Tibial nerve (tissue), 4 donors: ENCODE results near the gene NNMT. TPM values are rescaled to one million over a fixed set of nuclear protein-coding genes. Genes with fewer than 3 reads are reported as not detected.
A peak's percentile ranks its signal among the peaks of the same experiment; 100 is the strongest.

ENCODE experiments used
- DNase-seq, 2 donors: peaks; one replicate each; pipeline ENCODE4 v3.0.0-alpha.2; 2019; ENCODE audit warnings: low spot score in 2 of 2
- H3K27ac ChIP-seq, 4 donors: fragments of 200-600 bp; sonication (generic) in 3 of 4; one replicate each; pipeline ENCODE4 v1.5.1; 2017 to 2019; ENCODE audit warnings: mild to moderate bottlenecking in 1 of 4
- H3K27me3 ChIP-seq, 2 donors: fragments of 200-600 bp; sonication (generic) in 1 of 2; one replicate each; pipeline versions ENCODE4 v1.5.1 to v1.6.0; 2017 to 2019
- H3K36me3 ChIP-seq, 3 donors: fragments of 200-600 bp; sonication (generic); one replicate each; pipeline ENCODE4 v1.5.1; 2018 to 2019
- H3K4me1 ChIP-seq, 4 donors: fragments of 200-600 bp; sonication (generic) in 3 of 4; one replicate each; pipeline ENCODE4 v1.5.1; 2017 to 2019
- H3K4me3 ChIP-seq, 4 donors: fragments of 200-600 bp; sonication (generic) in 3 of 4; one replicate each; pipeline ENCODE4 v1.5.1; 2017 to 2019; ENCODE audit warnings: mild to moderate bottlenecking in 1 of 4, moderate library complexity in 1 of 4
- H3K9me3 ChIP-seq, 4 donors: fragments of 200-600 bp; sonication (generic) in 3 of 4; one replicate each; pipeline ENCODE4 v1.5.1; 2017 to 2019
- EP300 ChIP-seq, 2 donors: sonication (generic); formaldehyde crosslinking; IDR thresholded peaks; one replicate each; pipeline ENCODE4 v1.6.1; 2017; ENCODE audit warnings: antibody characterized with exemption in 2 of 2, mild to moderate bottlenecking in 1 of 2
- POLR2A ChIP-seq, 2 donors: fragments of 450-650 bp; IDR thresholded peaks; one replicate each; pipeline ENCODE4 v1.6.1; 2017; ENCODE audit warnings: antibody characterized with exemption in 2 of 2, mild to moderate bottlenecking in 2 of 2, moderate library complexity in 2 of 2
- WGBS, 2 donors: methylation state at CpG; one replicate each; pipeline ENCODE4 v1.1.5; 2018; 5-methylcytosine and 5-hydroxymethylcytosine counted together
- total RNA-seq, 4 donors: library from RNA; depleted of rRNA; stranded (reverse); fragments of >200 nt; gene quantifications; one replicate each; pipeline ENCODE4 v1.1.0, GENCODE V29; 2016
- TF ChIP-seq, protein P1 (sequence below), 5 experiments: fragments of 200-600 bp in 3 of 5; fragments of 450-650 bp in 2 of 5; sonication (generic) in 3 of 5; IDR thresholded peaks; one replicate each; pipeline ENCODE4 v1.5.1; 2016 to 2019; ENCODE audit warnings: antibody characterized with exemption in 5 of 5, mild to moderate bottlenecking in 3 of 5, moderate library complexity in 2 of 5

NNMT gene
- total RNA-seq: 1,000 to 10,000 TPM in 1 of 4 donors, 100 to 1,000 TPM in 3; 520 to 1,803 (median 896) TPM

DNA sequence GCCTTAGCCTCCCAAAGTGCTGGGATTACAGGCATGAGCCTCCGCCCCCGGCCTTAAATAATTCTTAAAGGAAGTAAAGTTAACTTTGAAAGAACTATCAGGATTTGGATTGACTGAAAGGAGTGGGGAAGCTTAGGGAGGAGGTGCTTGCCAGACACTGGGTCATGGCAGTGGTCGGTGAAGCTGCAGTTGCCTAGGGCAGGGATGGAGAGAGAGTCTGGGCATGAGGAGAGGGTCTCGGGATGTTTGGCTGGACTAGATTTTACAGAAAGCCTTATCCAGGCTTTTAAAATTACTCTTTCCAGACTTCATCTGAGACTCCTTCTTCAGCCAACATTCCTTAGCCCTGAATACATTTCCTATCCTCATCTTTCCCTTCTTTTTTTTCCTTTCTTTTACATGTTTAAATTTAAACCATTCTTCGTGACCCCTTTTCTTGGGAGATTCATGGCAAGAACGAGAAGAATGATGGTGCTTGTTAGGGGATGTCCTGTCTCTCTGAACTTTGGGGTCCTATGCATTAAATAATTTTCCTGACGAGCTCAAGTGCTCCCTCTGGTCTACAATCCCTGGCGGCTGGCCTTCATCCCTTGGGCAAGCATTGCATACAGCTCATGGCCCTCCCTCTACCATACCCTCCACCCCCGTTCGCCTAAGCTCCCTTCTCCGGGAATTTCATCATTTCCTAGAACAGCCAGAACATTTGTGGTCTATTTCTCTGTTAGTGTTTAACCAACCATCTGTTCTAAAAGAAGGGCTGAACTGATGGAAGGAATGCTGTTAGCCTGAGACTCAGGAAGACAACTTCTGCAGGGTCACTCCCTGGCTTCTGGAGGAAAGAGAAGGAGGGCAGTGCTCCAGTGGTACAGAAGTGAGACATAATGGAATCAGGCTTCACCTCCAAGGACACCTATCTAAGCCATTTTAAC lies at the start of gene NNMT:
Gene NNMT, plus strand, starts transcription at position 724 of the 929 bp plus-strand sequence. Its CDS starts 158 bp downstream, at position 882.
- TF ChIP-seq, protein P1, sequence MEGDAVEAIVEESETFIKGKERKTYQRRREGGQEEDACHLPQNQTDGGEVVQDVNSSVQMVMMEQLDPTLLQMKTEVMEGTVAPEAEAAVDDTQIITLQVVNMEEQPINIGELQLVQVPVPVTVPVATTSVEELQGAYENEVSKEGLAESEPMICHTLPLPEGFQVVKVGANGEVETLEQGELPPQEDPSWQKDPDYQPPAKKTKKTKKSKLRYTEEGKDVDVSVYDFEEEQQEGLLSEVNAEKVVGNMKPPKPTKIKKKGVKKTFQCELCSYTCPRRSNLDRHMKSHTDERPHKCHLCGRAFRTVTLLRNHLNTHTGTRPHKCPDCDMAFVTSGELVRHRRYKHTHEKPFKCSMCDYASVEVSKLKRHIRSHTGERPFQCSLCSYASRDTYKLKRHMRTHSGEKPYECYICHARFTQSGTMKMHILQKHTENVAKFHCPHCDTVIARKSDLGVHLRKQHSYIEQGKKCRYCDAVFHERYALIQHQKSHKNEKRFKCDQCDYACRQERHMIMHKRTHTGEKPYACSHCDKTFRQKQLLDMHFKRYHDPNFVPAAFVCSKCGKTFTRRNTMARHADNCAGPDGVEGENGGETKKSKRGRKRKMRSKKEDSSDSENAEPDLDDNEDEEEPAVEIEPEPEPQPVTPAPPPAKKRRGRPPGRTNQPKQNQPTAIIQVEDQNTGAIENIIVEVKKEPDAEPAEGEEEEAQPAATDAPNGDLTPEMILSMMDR (IDR thresholded peaks at IDR 0.05): no peak
- TF ChIP-seq POLR2A (IDR thresholded peaks at IDR 0.05): peak in 1 of 2 donors; percentile 43
- TF ChIP-seq EP300 (IDR thresholded peaks at IDR 0.05): peak; percentile 64 to 97
- peaks cover 0 to 54% (median 19%) of the 10 kb centered on the region in 4 donors for H3K4me1 ChIP-seq
- WGBS, 2 donors: 25 to 27% methylated on average over 11 of the region's 11 CpGs

GRCh38 chr11:114247070-114247789 lies 49.0 kb upstream of the NNMT start:
- WGBS, 2 donors: 97% methylated on average over 11 of the region's 11 CpGs
- Histone ChIP-seq H3K9me3 (no peaks in the 10 kb centered on the region), H3K4me1 (peaks cover 0 to 37% (median 10%) of the 10 kb centered on the region in 4 donors), H3K27me3 (no peaks in the 10 kb centered on the region), H3K4me3 (no peak overlapping the region), H3K36me3 (peaks cover 0 to 96% (median 29%) of the 10 kb centered on the region in 3 donors), H3K27ac (peak overlapping the region in 2 of 4 donors; percentile 8 to 11)
- TF ChIP-seq EP300 (IDR thresholded peaks at IDR 0.05) (no peak), POLR2A (IDR thresholded peaks at IDR 0.05) (no peak)
- TF ChIP-seq, protein P1 (IDR thresholded peaks at IDR 0.05): no peak
- no peak for DNase-seq

More for the DNA sequence above, at the start of gene NNMT:
- Histone ChIP-seq H3K4me3 (peak within 1 kb of the TSS; percentile 29 to 57 (median 40)), H3K27ac (peak within 1 kb of the TSS; percentile 68 to 96 (median 85)), H3K36me3 (peaks cover 0 to 31% (median 0%) of the 10 kb centered on the region in 3 donors), H3K9me3 (peaks cover 0 to 10% (median 0%) of the 10 kb centered on the region in 4 donors), H3K27me3 (no peaks in the 10 kb centered on the region)
- DNase-seq: peak; percentile 58 to 75

DNA sequence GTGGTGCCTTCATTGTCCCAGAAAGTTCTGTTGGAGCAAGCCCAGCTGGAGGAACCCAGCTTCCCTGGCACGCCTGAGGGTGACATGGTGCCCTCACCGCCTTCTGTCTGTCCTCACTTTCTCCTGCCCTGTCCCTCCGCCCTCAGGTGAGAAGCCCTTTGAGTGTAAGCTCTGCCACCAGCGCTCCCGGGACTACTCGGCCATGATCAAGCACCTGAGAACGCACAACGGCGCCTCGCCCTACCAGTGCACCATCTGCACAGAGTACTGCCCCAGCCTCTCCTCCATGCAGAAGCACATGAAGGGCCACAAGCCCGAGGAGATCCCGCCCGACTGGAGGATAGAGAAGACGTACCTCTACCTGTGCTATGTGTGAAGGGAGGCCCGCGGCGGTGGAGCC lies 46.0 kb upstream of the NNMT start:
- no peak overlapping the region for H3K4me3 ChIP-seq
- H3K27ac ChIP-seq: peak overlapping the region in 2 of 4 donors; percentile 76 to 91
- DNase-seq: no peak
- TF ChIP-seq EP300 (IDR thresholded peaks at IDR 0.05): peak in 1 of 2 donors; percentile 4
- TF ChIP-seq, protein P1 (IDR thresholded peaks at IDR 0.05): no peak
- peaks cover 0 to 94% (median 29%) of the 10 kb centered on the region in 3 donors for H3K36me3 ChIP-seq
- H3K27me3 ChIP-seq: no peaks in the 10 kb centered on the region
- H3K4me1 ChIP-seq: peaks cover 0 to 39% (median 9%) of the 10 kb centered on the region in 4 donors
- WGBS, 2 donors: 96 to 99% methylated on average over 17 of the region's 17 CpGs
- H3K9me3 ChIP-seq: no peaks in the 10 kb centered on the region

DNA sequence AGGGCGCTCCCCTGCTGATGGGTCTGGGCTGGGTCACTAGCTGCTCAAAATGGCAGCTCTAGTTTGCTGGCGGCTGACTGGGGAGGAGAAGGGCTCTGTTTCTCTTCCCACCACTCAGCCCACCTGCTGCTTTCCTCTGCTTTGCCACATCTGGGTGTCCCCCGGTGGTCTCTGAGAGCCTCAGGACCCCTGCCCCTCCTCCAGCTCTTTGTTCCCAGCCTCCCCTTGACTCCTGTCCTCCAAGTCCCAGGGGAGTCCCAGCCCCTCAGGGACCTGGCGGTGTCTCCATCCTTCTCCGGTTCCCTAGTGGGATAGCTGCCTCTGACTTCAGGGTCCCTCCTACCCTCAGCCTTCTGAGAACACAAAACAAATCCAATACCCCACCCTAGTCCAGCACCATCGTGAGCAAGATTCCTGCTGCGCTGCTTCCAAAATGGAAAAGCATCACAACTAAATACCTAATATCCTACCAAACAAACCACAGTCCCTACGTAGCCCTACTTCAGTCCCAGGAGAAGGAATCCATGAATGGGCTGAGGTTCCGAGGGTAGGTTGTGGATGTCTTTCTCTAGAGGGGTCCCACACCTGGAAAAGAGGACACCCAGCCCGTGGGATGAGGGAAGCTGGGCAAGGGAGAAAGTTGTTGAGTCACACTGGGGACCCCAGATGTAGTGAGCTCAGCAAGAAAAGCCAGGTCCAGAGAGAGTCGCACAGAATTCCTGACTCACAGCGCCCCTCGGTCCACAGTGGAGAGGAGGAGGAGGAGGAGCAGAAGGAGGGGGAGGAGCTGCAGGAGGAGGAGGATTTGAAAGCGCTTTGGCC lies 45.0 kb upstream of the NNMT start:
- WGBS, 2 donors: 66 to 70% methylated on average over 14 of the region's 14 CpGs
- peak overlapping the region in 3 of 4 donors; percentile 65 to 91 (median 76) for H3K27ac ChIP-seq
- TF ChIP-seq EP300 (IDR thresholded peaks at IDR 0.05) (peak in 1 of 2 donors; percentile 59), POLR2A (IDR thresholded peaks at IDR 0.05) (peak in 1 of 2 donors; percentile 37)
- TF ChIP-seq, protein P1 (IDR thresholded peaks at IDR 0.05): peak in 1 of 5 experiments; percentile 34
- H3K9me3 ChIP-seq: no peaks in the 10 kb centered on the region
- H3K4me3 ChIP-seq: no peak overlapping the region
- DNase-seq: peak; percentile 66 to 79
- H3K4me1 ChIP-seq: peaks cover 0 to 41% (median 9%) of the 10 kb centered on the region in 4 donors
- peaks cover 0 to 86% (median 29%) of the 10 kb centered on the region in 3 donors for H3K36me3 ChIP-seq
- H3K27me3 ChIP-seq: no peaks in the 10 kb centered on the region
